Skeletal muscle satellite cell (primary cell): ENCODE data around the gene APCDD1L.

Source experiments
- H3K27me3 ChIP-seq: 2 replicates; pipeline ENCODE4 v1.7.0; 2013; ENCODE audit warnings: low read length; ENCODE audit not compliant: control insufficient read depth, insufficient read depth
- H3K36me3 ChIP-seq: 2 replicates; pipeline ENCODE4 v1.7.0; 2013; ENCODE audit warnings: mild to moderate bottlenecking, control low read depth, low read length; ENCODE audit not compliant: insufficient read depth
- H3K4me1 ChIP-seq: 2 replicates; pipeline ENCODE4 v1.7.0; 2013; ENCODE audit warnings: low read length; ENCODE audit not compliant: control insufficient read depth, insufficient read depth
- H3K4me2 ChIP-seq: 2 replicates; pipeline ENCODE4 v1.7.0; 2013; ENCODE audit warnings: mild to moderate bottlenecking, low read length
- H3K4me3 ChIP-seq: 2 replicates; pipeline ENCODE4 v1.7.0; 2013; ENCODE audit warnings: low read length
- H3K9ac ChIP-seq: 2 replicates; pipeline ENCODE4 v1.7.0; 2013; ENCODE audit warnings: mild to moderate bottlenecking, low read depth, low read length, moderate library complexity
- H3K9me3 ChIP-seq: replicated peaks from 2 replicates; pipeline ENCODE4 v1.7.0; 2013; ENCODE audit warnings: mild to moderate bottlenecking, control low read depth, low read length

Gene APCDD1L

DNA sequence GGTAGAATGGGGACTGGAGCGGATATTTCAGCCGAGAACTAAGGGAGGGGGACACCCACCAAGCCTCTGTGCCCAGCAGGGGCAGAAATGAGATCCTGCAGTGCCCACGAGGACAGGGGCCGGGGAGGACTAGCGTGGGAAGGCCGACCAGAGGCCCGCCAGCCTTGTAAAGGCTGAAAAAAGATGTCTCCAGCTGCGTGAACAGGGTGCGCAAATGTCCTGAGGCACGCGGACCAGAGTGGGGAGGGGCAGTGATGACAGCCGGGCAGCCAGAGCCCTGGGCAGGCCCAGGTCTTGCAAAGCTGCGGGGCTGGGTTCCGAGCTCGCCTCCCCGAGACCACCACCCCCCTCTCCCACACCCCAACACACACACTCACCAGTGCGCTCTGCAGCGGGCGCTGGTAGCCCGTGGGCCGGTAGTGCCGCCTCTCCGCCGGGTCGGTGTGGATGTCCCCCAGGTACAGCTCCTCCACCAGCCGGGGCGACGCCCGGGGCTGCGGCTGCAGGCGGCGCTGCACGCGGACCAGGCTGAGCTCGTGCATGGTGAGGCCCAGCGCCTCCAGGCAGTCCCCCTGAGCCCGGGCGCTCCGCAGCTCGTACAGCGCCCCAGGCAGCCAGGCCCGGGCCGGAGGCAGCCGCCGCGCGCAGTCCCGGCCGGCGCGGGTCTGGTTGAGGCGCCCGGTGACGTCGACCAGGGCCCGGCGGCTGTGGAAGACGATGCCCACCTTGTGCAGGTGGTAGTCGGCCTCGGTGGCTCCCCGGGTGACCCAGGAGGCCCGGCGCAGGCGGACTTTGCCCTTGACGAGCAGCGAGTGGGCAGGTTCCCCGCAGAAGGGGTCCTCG, 48.2 kb downstream of the APCDD1L start:
- Histone ChIP-seq H3K27me3 (peaks cover 1% of the 10 kb centered on the region), H3K36me3 (no peaks in the 10 kb centered on the region), H3K9ac (no peak overlapping the region), H3K9me3 (no peaks in the 10 kb centered on the region), H3K4me2 (no peak overlapping the region), H3K4me3 (no peak overlapping the region), H3K4me1 (no peaks in the 10 kb centered on the region)

DNA sequence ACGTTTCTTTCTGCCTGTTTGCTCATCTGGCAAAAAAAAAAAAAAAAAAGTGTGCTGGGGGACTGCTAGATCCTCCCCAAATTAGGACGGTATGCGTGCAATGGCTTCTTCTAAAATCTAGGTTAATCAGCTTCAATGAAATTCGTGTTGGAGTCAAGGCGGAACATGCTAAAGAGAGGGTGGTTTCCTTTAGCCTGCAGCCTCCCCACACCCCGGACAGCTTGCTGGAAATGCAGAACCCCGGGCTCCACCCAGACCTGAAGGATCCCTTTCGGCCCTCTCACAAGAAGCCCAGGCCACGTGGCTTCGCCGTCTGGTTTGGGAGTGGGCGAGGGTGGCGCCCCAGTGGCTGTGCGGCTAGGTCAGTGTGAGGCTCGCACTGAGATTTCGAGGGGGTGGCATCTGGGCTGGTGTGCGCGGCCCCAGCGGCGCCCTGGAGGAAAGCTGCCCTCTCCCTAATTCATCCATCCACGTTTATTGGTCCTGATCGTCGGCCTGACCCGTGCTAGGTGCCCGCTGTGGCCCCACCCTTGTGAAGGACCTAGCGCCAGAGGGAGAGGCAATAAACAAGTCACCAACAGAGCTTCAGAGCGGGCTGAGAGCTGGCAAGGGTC, 49.0 kb downstream of the APCDD1L start:
- Histone ChIP-seq H3K27me3 (no peaks in the 10 kb centered on the region), H3K36me3 (no peaks in the 10 kb centered on the region), H3K4me2 (no peak overlapping the region), H3K9ac (no peak overlapping the region), H3K9me3 (no peaks in the 10 kb centered on the region), H3K4me1 (no peaks in the 10 kb centered on the region), H3K4me3 (no peak overlapping the region)

DNA sequence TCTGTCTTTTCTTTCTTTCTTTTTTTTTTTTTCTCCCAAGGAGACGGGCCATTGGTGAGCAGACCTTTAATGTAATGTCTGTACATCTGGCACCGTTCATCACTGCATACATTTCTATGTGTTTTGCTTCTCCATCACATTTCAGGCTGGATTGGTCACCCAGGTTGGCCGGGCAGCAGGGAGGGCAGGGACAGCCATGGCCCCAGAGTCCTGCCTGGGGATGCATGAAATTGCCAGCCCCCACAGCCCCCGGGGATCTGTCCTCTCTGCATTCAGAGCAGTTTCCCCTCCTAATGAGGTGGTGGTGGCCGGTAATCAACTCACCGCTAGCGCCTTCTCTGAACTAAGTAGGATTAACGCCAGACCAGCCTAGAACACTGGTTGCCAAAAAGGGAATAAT, 50.4 kb downstream of the APCDD1L start:
- H3K4me3 ChIP-seq, result no peak overlapping the region
- H3K4me2 ChIP-seq, result no peak overlapping the region
- no peaks in the 10 kb centered on the region for H3K36me3 ChIP-seq
- no peaks in the 10 kb centered on the region for H3K27me3 ChIP-seq
- no peaks in the 10 kb centered on the region for H3K4me1 ChIP-seq
- H3K9me3 ChIP-seq, result no peaks in the 10 kb centered on the region
- H3K9ac ChIP-seq, result no peak overlapping the region

DNA sequence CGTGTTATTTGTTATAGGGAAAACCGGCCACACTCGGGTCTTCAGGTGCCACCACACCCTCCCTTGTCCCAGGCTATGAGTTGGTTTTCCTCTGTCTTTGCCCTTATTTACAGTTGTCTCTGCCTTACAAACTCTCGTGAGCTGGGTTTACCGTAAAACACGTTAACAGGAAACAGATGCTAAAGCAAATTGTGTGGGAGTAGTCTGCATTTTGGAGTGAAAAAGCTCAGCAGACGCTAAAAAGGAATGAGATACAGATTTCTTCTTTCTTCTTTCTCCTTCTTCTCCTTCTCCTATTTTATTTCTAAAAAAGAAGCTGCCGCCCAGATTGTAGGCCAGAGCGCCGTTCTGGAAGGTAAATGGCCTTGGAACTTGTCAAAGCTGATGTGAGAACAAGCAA, 51.9 kb downstream of the APCDD1L start:
- Histone ChIP-seq H3K27me3 (no peaks in the 10 kb centered on the region), H3K4me1 (no peaks in the 10 kb centered on the region), H3K4me3 (no peak overlapping the region), H3K4me2 (no peak overlapping the region), H3K9me3 (no peaks in the 10 kb centered on the region), H3K36me3 (no peaks in the 10 kb centered on the region), H3K9ac (no peak overlapping the region)

DNA sequence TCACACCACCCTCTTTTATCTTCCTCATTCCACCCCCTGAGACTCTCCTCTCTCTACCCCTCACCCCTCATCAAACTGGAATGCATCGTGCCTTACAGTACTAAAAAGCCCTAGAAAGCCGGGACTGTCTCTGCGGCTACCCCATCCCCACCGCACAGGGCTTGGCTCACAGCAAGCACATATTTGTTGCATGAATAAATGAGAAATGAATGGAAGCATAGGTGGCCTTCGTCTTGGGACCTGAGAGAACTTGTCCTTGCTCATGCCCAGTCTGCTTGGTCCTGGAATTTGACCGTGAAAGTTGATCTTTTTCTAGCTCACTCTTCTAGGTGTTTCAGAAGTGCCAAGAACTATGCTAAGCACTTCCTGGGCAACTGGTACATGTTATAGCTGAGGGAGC, 53.3 kb downstream of the APCDD1L start:
- Histone ChIP-seq H3K9ac (no peak overlapping the region), H3K4me3 (no peak overlapping the region)

DNA sequence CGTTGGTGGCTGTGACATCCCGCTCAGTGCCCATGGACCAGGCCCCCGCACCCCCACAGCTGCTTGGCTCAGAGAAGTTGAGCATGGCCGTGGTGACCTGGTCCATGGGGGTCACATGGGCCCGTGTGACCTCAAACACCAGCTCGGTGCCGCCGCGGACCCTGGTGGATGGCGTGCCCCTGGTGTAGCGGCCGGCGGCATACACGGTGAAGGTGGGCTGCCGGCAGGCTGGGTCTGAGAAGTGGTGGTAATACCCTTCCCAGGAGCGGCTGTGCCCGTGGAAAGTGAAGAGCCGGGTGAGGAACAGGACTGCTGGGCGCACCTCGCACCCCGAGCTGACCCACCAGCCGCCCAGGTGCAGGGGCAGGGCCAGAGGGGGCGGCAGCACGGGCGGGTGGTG, 54.1 kb downstream of the APCDD1L start:
- H3K9ac ChIP-seq, result no peak overlapping the region
- H3K36me3 ChIP-seq, result no peaks in the 10 kb centered on the region
- H3K4me3 ChIP-seq, result no peak overlapping the region
- no peaks in the 10 kb centered on the region for H3K27me3 ChIP-seq
- H3K4me1 ChIP-seq, result no peaks in the 10 kb centered on the region
- no peaks in the 10 kb centered on the region for H3K9me3 ChIP-seq
- no peak overlapping the region for H3K4me2 ChIP-seq

More for the DNA sequence above, 53.3 kb downstream of the APCDD1L start:
- Histone ChIP-seq H3K36me3 (no peaks in the 10 kb centered on the region), H3K4me2 (no peak overlapping the region), H3K4me1 (no peaks in the 10 kb centered on the region), H3K9me3 (no peaks in the 10 kb centered on the region), H3K27me3 (no peaks in the 10 kb centered on the region)

DNA sequence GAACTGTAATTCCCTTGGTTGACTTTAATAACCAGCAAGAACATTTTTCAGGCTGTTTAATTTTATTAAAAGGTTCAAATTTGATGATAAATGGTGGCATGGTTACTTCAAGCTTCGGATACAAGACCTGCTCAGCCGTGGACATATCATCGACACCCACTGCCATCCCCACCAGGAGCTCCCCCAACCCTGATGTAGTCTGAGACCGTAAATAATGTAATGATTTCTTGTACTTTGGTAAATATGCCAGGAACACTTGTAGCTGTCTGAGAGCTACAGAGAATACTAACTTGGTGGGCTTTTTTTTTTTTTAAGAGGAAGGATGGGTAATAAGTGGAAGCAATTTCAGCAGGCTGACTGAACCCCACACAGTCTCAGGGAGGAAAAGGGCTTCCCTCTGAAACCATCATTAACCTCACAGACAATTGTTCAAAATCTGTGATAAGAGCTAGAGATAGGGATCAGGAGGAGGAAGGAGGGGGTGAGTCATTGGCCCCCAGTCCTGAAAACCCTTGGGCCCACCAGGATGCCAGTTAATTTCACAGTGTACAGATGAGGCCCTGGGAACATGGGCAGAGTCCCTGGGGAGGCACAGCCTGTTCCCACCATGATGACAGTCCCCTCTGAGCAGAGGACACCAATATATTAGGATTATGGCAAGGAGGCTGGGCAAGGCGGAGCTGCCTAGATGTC, 56.0 kb downstream of the APCDD1L start:
- peaks cover 2% of the 10 kb centered on the region for H3K9me3 ChIP-seq
- no peak overlapping the region for H3K9ac ChIP-seq
- H3K36me3 ChIP-seq, result peaks cover 3% of the 10 kb centered on the region

DNA sequence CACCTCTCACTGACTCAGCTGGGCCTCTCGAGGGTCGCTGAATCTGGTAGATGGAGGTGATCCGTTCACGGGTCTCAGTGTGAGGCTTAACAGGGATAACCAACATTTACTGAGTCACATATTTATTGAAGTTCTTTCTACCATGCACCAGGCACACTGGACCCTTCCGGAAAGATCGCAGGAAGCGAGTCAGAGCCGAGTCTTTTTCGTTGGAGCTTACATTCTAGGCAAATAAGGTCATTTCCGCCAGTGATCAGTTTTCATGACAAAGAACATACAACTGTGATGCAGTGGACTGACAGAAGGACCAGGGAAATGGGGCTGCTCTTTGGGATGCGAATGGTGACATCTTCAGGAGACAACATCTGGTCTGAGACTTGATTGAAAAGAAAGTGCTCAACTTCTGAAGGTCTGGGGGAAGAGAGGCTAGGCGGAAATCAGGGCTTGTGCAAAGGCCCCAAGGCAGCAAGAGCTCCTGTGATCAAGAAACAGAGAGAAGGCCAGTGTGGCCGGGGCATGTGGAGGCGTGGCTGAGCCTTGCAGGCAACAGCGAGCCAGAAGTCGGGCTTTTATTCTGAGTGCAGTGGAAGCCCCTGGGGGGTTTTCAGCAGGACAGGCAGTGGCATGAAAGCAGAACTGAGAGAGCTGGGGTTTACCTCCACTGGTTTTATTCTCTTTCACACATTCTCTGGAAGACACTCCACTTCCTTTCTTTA, 56.7 kb downstream of the APCDD1L start:
- Histone ChIP-seq H3K4me1 (no peaks in the 10 kb centered on the region), H3K4me3 (no peak overlapping the region), H3K9ac (no peak overlapping the region), H3K36me3 (peaks cover 3% of the 10 kb centered on the region), H3K27me3 (no peaks in the 10 kb centered on the region), H3K9me3 (peaks cover 6% of the 10 kb centered on the region), H3K4me2 (no peak overlapping the region)

More for the DNA sequence above, 56.0 kb downstream of the APCDD1L start:
- Histone ChIP-seq H3K4me3 (no peak overlapping the region), H3K27me3 (no peaks in the 10 kb centered on the region), H3K4me1 (no peaks in the 10 kb centered on the region), H3K4me2 (no peak overlapping the region)

DNA sequence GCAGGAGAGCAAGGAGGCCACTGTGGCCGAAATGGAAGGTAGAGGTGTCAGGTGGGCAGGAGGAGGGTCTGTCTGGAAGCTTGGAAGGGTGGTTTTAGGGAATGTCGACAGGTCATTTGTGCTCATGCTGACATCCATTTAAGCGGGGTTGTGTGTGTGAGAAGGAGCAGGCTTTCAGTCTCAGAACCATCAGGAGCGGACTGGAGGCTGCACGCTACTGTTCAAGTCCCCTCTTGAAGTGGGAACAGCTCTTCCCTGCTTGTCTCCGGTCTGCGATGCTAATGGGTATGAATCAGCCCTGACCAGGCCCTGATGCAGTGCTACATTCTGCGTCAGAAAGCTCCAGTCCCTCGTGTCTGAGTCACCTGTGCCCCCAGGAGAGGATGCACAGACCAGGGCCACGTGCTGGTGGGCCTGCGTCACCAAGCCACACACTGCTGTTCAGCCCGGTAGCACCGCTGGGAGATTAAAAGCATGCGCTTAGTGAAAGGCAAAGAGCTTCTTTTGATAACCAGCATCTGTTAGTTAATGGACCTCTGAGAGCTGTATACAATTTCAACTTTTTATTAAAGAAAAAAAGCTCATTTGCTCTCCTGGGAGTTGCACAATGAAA, 58.0 kb downstream of the APCDD1L start:
- H3K4me3 ChIP-seq, result no peak overlapping the region

DNA sequence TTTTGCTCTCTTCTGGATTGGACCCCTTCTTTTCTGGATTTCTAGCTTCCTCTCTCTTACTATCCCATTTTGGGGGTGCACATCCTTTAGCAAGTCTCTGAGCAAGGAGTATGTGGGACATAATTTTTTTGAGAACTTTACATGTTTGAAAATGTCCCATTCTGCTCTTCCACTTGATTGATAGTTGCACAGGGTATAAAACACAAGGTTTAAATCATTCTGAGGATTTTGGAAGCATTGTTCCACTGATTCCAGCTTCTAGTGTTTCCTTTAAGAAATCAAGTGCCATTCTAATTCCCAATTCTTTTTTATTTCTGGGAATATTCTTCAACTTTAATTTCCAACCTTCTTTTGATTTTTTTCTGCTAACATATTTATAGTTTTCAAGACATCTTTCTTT, 60.7 kb downstream of the APCDD1L start:
- Histone ChIP-seq H3K4me1 (no peaks in the 10 kb centered on the region), H3K4me3 (no peak overlapping the region), H3K9me3 (peaks cover 6% of the 10 kb centered on the region), H3K4me2 (no peak overlapping the region), H3K9ac (no peak overlapping the region), H3K27me3 (no peaks in the 10 kb centered on the region), H3K36me3 (peaks cover 3% of the 10 kb centered on the region)

More for the DNA sequence above, 58.0 kb downstream of the APCDD1L start:
- Histone ChIP-seq H3K36me3 (peaks cover 3% of the 10 kb centered on the region), H3K9me3 (peaks cover 6% of the 10 kb centered on the region), H3K9ac (no peak overlapping the region), H3K27me3 (no peaks in the 10 kb centered on the region), H3K4me2 (no peak overlapping the region), H3K4me1 (no peaks in the 10 kb centered on the region)

DNA sequence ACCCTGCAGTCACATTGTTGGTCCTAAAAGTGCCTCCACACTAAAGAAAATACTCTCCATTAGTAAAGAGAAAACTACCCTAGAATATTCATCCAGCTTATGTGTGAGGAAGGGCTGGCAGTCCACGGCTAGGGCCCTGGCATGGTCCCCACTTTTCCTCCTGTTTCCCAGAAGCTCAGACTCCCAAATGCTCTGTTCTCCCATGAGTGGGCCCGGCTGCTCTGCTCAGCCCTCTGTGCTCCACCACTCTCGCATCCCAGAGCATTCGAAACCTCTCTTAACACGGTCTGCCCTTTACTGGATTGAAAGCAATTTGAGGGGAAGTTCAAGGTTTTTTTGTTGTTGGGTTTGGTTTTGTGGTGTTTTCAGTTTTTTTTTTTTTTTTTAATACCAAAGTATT, 61.8 kb downstream of the APCDD1L start:
- peaks cover 6% of the 10 kb centered on the region for H3K9me3 ChIP-seq
- no peak overlapping the region for H3K4me3 ChIP-seq
- H3K4me2 ChIP-seq, result no peak overlapping the region
- no peaks in the 10 kb centered on the region for H3K27me3 ChIP-seq
- H3K4me1 ChIP-seq, result no peaks in the 10 kb centered on the region
- H3K9ac ChIP-seq, result no peak overlapping the region
- H3K36me3 ChIP-seq, result peaks cover 10% of the 10 kb centered on the region
